H7 (cell line): ENCODE results near the gene APOBEC3F. TPM values are rescaled to one million over a fixed set of nuclear protein-coding genes. Genes with fewer than 3 reads are reported as not detected.
A peak's percentile ranks its signal among the peaks of the same experiment; 100 is the strongest.
"Not testable (repeated sequence)": the region's sequence is repeated elsewhere in the genome, so short reads cannot be mapped to it uniquely, and the experiment has no call there.

Experiments used
- DNase-seq: peaks from one replicate; pipeline ENCODE4 v3.0.0; 2012
- H3K27me3 ChIP-seq: 2 replicates; pipeline ENCODE4 v1.6.0; 2011; ENCODE audit warnings: mild to moderate bottlenecking, low read length; ENCODE audit not compliant: control insufficient read depth, insufficient read depth
- H3K36me3 ChIP-seq: replicated peaks from 2 replicates; pipeline ENCODE4 v1.5.1; 2011; ENCODE audit warnings: low read length; ENCODE audit not compliant: control insufficient read depth, insufficient read depth
- H3K4me3 ChIP-seq: 2 replicates; pipeline ENCODE4 v1.5.1; 2011; ENCODE audit warnings: low read depth, mild to moderate bottlenecking, control low read depth, low read length, moderate library complexity; ENCODE audit not compliant: insufficient read depth
- total RNA-seq: library from RNA; depleted of rRNA; stranded (reverse); fragments of >200 nt; shearing (Covaris generic); gene quantifications from 2 replicates; pipeline ENCODE4 v1.2.3, GENCODE V29; 2014

Gene APOBEC3F
- total RNA-seq, 1 experiment from 2014 or later: 3.5 TPM

GRCh38 chr22:39076155-39077025 is 35.7 kb downstream of the APOBEC3F start:
- not testable (repeated sequence) for H3K27me3 ChIP-seq, H3K36me3 ChIP-seq, DNase-seq
- peak overlapping the region; percentile 21 for H3K4me3 ChIP-seq

GRCh38 chr22:39077026-39077840 is 36.6 kb downstream of the APOBEC3F start, which contains the start of gene APOBEC3G:
Gene APOBEC3G (plus strand): TSS chr22:39077275. CDS start chr22:39077362, 87 bp downstream.
- H3K4me3 ChIP-seq: peak within 1 kb of the TSS; percentile 28
- H3K27me3 ChIP-seq, H3K36me3 ChIP-seq: not testable (repeated sequence)
- DNase-seq: peak; percentile 38

DNA sequence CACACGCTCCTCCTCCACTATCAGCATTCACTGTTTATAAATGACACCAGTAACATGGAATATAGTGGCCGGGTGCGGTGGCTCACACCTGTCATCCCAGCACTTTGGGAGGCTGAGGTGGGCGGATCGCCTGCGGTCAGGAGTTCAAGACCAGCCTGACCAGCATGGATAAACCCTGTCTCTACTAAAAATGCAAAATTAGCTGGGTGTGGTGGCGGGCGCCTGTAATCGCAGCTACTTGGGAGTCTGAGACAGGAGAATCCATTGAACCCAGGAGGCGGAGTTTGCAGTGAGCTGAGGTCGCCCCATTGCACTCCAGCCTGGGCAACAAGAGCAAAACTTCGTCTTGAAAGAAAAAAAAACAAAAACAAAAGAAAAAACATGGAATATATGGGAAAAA is 37.2 kb downstream of the APOBEC3F start:
- H3K27me3 ChIP-seq, H3K4me3 ChIP-seq, DNase-seq, H3K36me3 ChIP-seq: not testable (repeated sequence)

- DNase-seq: peak; percentile 23
- Histone ChIP-seq H3K27me3 (no peaks in the 10 kb centered on the region), H3K4me3 (no peak overlapping the region), H3K36me3 (no peaks in the 10 kb centered on the region)
These were observed 37.7 kb downstream of the APOBEC3F start for GRCh38 chr22:39078329-39078728.

GRCh38 chr22:39079054-39079637 is 38.5 kb downstream of the APOBEC3F start:
- H3K4me3 ChIP-seq, H3K36me3 ChIP-seq, H3K27me3 ChIP-seq, DNase-seq: not testable (repeated sequence)

GRCh38 chr22:39080052-39080762 is 39.5 kb downstream of the APOBEC3F start:
- no peak overlapping the region for H3K4me3 ChIP-seq
- H3K27me3 ChIP-seq: no peaks in the 10 kb centered on the region
- no peak for DNase-seq
- H3K36me3 ChIP-seq: no peaks in the 10 kb centered on the region

GRCh38 chr22:39081016-39081415 is 40.4 kb downstream of the APOBEC3F start:
- Histone ChIP-seq H3K4me3 (no peak overlapping the region), H3K27me3 (no peaks in the 10 kb centered on the region), H3K36me3 (no peaks in the 10 kb centered on the region)
- peak; percentile 10 for DNase-seq

DNA sequence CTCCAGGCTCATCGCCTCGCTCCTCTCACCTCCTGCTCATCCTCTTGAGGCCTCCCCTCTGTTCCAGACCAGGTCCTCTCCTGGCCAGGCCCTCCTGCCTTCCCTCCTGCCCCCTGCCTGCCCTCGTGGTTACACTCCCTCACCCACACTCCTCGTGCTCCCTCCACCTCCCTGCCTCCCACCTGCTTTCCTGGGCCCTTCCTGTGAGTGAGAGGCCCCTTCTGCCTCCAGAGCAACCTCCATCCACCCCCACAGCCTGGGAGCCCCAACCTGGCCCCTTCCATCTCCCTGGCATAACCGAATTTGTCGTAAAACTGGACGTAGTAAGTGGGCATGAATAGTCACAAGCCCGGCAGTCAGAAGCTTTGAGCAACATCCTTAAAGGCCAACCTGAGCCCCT is 40.9 kb downstream of the APOBEC3F start:
- no peak overlapping the region for H3K4me3 ChIP-seq
- peak; percentile 26 for DNase-seq
- no peaks in the 10 kb centered on the region for H3K27me3 ChIP-seq
- no peaks in the 10 kb centered on the region for H3K36me3 ChIP-seq

DNA sequence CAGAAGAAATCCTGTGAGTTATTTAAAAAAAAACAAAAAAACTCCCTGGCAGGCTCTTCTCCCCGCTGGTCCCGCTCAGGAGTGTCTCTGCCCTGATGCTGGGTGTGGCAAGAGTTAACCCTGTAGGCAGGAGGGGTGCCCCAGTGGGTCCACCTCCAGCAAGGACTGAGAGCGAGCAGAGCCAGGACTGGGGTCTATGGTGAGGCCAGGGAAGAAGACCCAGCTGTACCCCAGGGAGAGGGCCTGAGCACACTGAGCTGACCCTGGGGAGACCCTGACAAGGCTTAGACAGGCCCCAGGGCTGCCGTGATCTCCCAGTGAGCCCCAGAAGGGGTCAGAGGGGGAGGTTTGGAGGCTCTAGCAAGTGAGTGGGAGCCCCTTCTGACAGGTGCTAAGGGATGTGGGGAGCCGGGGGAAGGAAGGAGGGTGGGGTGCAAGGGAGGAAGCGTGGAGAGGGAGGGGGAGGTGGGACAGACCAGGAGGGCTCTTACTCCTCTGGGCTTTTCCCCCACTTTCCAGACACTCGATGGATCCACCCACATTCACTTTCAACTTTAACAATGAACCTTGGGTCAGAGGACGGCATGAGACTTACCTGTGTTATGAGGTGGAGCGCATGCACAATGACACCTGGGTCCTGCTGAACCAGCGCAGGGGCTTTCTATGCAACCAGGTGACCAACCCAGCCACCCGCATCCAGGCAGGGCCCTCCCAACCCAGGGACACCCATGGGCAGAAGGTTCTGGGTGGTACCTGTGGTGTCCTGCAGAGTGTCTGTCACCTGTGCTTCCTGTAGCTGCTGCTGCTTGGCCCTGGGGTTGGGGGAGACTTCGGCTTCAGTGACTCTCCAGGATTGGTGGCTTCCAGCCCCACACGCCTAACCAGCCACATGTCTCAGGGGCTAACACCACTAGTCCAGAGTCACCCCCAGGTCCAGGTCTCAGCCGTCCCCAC is 42.8 kb downstream of the APOBEC3F start:
- no peaks in the 10 kb centered on the region for H3K27me3 ChIP-seq
- DNase-seq: peak; percentile 27
- H3K36me3 ChIP-seq: no peaks in the 10 kb centered on the region
- no peak overlapping the region for H3K4me3 ChIP-seq

DNA sequence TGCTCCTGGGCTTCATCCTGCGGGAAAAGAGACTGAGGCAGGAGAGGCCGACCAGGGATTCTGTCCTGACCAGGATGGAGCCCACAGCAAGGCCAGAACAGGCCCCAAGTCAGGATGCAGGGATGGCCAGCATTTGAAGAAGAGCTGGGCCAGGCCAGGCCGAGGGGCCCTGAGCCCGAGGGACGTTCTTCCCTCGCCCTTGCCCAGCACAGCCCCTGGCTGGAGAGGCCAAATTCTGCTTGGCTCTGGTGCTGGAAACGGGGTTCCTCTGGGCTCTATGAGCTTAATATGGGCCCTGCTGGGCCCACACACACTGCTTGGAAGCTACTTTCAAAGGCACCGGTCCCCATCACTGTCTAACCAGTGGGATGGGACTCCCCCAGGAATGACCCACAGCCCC is 44.0 kb downstream of the APOBEC3F start:
- Histone ChIP-seq H3K36me3 (no peaks in the 10 kb centered on the region), H3K27me3 (no peaks in the 10 kb centered on the region), H3K4me3 (no peak overlapping the region)
- peak; percentile 10 for DNase-seq

DNA sequence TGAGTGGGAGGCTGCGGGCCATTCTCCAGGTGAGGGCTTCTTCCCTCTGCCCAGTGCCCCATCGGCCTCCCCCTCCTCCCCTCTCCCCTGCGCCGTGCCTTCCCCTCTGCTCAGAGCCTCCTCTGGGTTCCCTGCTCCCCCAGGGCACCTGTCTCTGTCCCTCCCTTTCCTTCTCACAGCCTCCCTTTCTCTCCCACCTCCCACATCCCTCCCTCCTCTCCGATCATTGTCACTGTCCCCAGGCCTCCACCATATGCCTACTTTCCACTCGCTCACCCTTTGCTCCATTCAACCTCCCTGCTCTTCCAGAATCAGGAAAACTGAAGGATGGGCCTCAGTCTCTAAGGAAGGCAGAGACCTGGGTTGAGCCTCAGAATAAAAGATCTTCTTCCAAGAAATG is 46.4 kb downstream of the APOBEC3F start:
- Histone ChIP-seq H3K27me3 (no peaks in the 10 kb centered on the region), H3K4me3 (no peak overlapping the region), H3K36me3 (no peaks in the 10 kb centered on the region)
- peak; percentile 27 for DNase-seq

DNA sequence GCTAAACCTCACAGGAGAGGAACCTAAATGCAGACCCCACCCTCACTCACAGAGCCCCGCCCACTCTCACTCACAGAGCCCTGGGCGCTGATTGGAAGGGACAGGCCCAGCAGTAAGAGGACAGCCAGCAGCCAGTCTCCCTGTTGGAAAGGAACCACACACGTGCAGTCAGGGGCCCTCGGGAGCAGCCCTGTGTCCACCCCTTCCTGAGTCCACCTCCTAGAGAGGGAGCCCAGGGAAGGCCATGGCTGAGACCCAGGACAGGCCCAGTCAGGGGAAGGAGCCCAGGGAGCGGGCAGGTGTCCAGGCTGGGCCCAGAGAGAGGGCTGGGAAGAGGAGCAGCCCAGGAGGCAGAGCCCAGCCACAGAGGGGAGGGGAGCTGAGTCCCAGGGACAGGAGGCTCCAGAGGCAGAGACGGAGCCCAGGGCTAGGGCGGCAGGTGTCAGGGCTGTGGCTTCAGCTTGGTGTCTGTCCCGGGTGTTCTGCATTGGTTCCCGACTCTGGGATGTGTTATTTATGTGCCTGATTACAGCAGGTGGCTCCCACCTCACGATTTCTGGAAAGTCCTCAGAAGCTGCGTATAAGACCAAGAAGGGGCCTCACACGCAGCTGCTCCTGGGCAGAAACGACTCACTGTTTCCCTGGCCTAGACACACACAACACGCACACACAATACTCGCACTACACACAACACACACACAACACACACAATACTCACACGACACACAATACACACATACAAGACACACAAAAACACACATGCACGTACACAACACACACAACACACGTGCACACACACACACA is 47.4 kb downstream of the APOBEC3F start:
- H3K4me3 ChIP-seq: no peak overlapping the region
- H3K27me3 ChIP-seq: no peaks in the 10 kb centered on the region
- DNase-seq: peak; percentile 73
- no peaks in the 10 kb centered on the region for H3K36me3 ChIP-seq

- Histone ChIP-seq H3K36me3 (no peaks in the 10 kb centered on the region), H3K27me3 (no peaks in the 10 kb centered on the region), H3K4me3 (no peak overlapping the region)
- DNase-seq: peak; percentile 51
These were observed 48.0 kb downstream of the APOBEC3F start for GRCh38 chr22:39088685-39089032.
